Stomach (tissue), 4 donors: ENCODE measurements around the gene DTNBP1.

Experiments used
- EP300 ChIP-seq: sonication (generic); formaldehyde crosslinking; IDR thresholded peaks from one replicate; pipeline ENCODE4 v1.6.1; 2017; ENCODE audit warnings: antibody characterized with exemption
- POLR2A ChIP-seq, 4 donors: fragments of 450-650 bp; IDR thresholded peaks; one replicate each; pipeline ENCODE4 v1.6.1; 2016; ENCODE audit warnings: antibody characterized with exemption in 4 of 4, control low read depth in 2 of 4, mild to moderate bottlenecking in 1 of 4, moderate library complexity in 1 of 4
- POLR2AphosphoS5 ChIP-seq, 3 donors: sonication (generic); formaldehyde crosslinking; IDR thresholded peaks; one replicate each; pipeline ENCODE4 v1.6.1; 2016; ENCODE audit warnings: antibody characterized with exemption in 3 of 3
- TF ChIP-seq, protein P1 (sequence below), 7 experiments: fragments of 450-650 bp in 4 of 7; fragments of 200-600 bp in 3 of 7; sonication (generic) in 3 of 7; IDR thresholded peaks; one replicate each; pipeline ENCODE4 v1.5.1; 2016 to 2019; ENCODE audit warnings: antibody characterized with exemption in 7 of 7, control low read depth in 2 of 7, mild to moderate bottlenecking in 1 of 7

DNA sequence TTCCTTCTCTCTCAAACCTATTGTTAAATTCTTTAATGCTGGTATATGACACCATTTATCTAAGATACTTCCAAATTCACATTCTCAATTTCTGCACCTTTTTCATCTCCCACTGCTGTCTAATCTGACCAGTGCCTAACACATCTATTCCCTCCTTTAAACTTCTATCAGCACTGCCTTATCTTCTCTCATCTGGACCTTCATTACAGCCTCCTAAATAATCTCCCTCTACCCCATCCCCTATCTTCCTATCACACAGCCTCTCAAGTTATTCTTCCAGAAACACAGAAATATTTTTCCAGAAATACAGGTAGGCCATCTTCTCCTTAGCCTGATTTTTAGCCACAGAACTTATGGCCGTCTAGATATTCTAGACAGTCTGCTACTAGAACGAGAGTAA, 5.5 kb downstream of the DTNBP1 start:
- TF ChIP-seq POLR2A (IDR thresholded peaks at IDR 0.05) = no peak
- TF ChIP-seq, protein P1, sequence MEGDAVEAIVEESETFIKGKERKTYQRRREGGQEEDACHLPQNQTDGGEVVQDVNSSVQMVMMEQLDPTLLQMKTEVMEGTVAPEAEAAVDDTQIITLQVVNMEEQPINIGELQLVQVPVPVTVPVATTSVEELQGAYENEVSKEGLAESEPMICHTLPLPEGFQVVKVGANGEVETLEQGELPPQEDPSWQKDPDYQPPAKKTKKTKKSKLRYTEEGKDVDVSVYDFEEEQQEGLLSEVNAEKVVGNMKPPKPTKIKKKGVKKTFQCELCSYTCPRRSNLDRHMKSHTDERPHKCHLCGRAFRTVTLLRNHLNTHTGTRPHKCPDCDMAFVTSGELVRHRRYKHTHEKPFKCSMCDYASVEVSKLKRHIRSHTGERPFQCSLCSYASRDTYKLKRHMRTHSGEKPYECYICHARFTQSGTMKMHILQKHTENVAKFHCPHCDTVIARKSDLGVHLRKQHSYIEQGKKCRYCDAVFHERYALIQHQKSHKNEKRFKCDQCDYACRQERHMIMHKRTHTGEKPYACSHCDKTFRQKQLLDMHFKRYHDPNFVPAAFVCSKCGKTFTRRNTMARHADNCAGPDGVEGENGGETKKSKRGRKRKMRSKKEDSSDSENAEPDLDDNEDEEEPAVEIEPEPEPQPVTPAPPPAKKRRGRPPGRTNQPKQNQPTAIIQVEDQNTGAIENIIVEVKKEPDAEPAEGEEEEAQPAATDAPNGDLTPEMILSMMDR (IDR thresholded peaks at IDR 0.05) = no peak
- no peak for TF ChIP-seq POLR2AphosphoS5 (IDR thresholded peaks at IDR 0.05)
- no peak for TF ChIP-seq EP300
